CD14-positive monocyte (primary cell): ENCODE data around the gene SLMAP. TPM values are rescaled to one million over a fixed set of nuclear protein-coding genes. Genes with fewer than 3 reads are reported as not detected.
A peak's percentile ranks its signal among the peaks of the same experiment; 100 is the strongest.

Experiments
- DNase-seq, 3 donors: peaks; one replicate each; pipeline ENCODE4 v3.0.0-alpha.2; 2011 to 2022
- H2AFZ ChIP-seq: 2 replicates; pipeline ENCODE4 v1.6.0; 2012; ENCODE audit warnings: mild to moderate bottlenecking, low read depth, low read length, inconsistent platforms; ENCODE audit not compliant: insufficient read depth, poor library complexity, severe bottlenecking
- H3K27ac ChIP-seq, 2 donors: 1 replicate in 1 of 2; 2 replicates in 1 of 2; pipeline ENCODE4 v1.5.1; 2012 to 2013; ENCODE audit warnings: low read length in 2 of 2, control low read depth in 1 of 2, inconsistent platforms in 1 of 2, low read depth in 1 of 2, mild to moderate bottlenecking in 1 of 2
- H3K27me3 ChIP-seq, 2 donors: one replicate each; pipeline versions ENCODE4 v1.6.0 to v1.6.1; 2011 to 2013; ENCODE audit warnings: low read length in 2 of 2; ENCODE audit not compliant: control insufficient read depth in 2 of 2, insufficient read depth in 2 of 2
- H3K36me3 ChIP-seq, 2 donors: replicated peaks in 1 of 2; 1 replicate in 1 of 2; 2 replicates in 1 of 2; pipeline versions ENCODE4 v1.5.1 to v1.6.1; 2012 to 2013; ENCODE audit warnings: low read length in 2 of 2, control low read depth in 1 of 2, inconsistent platforms in 1 of 2, mild to moderate bottlenecking in 1 of 2; ENCODE audit not compliant: insufficient read depth in 2 of 2, control insufficient read depth in 1 of 2
- H3K4me1 ChIP-seq, 2 donors: 1 replicate in 1 of 2; 2 replicates in 1 of 2; pipeline versions ENCODE4 v1.5.1 to v1.6.1; 2012 to 2013; ENCODE audit warnings: low read length in 2 of 2, control low read depth in 1 of 2, inconsistent platforms in 1 of 2, mild to moderate bottlenecking in 1 of 2, moderate library complexity in 1 of 2; ENCODE audit not compliant: insufficient read depth in 2 of 2, control insufficient read depth in 1 of 2
- H3K4me2 ChIP-seq: replicated peaks from 2 replicates; pipeline ENCODE3; 2012; ENCODE audit warnings: low read length, moderate library complexity, mild to moderate bottlenecking; ENCODE audit not compliant: poor library complexity, severe bottlenecking; ENCODE audit errors: extremely low read depth
- H3K4me3 ChIP-seq, 3 experiments: fragments of 200-600 bp in 1 of 3; sonication (generic) in 1 of 3; replicated peaks in 1 of 3; 1 replicate in 2 of 3; 2 replicates in 1 of 3; pipeline ENCODE4 v1.5.1; 2011 to 2013; ENCODE audit warnings: low read length in 3 of 3, mild to moderate bottlenecking in 3 of 3, control low read depth in 2 of 3, low read depth in 2 of 3, inconsistent platforms in 1 of 3, moderate library complexity in 1 of 3
- H3K79me2 ChIP-seq: 2 replicates; pipeline ENCODE4 v1.6.0; 2012; ENCODE audit warnings: mild to moderate bottlenecking, control low read depth, inconsistent platforms, low read length, moderate library complexity; ENCODE audit not compliant: insufficient read depth
- H3K9ac ChIP-seq: 2 replicates; pipeline ENCODE4 v1.6.0; 2017; ENCODE audit warnings: low read length, mild to moderate bottlenecking; ENCODE audit not compliant: insufficient read depth, poor library complexity, severe bottlenecking
- H3K9me3 ChIP-seq, 2 donors: replicated peaks in 1 of 2; 1 replicate in 1 of 2; 2 replicates in 1 of 2; pipeline versions ENCODE4 v1.5.1 to v1.6.1; 2012 to 2013; ENCODE audit warnings: low read length in 2 of 2, control low read depth in 1 of 2; ENCODE audit not compliant: control insufficient read depth in 1 of 2, insufficient read depth in 1 of 2
- H4K20me1 ChIP-seq: 2 replicates; pipeline ENCODE4 v1.6.0; 2012; ENCODE audit warnings: mild to moderate bottlenecking, low read length, control low read depth, moderate library complexity; ENCODE audit not compliant: insufficient read depth
- H3K27ac Mint-ChIP-seq, 7 donors: one replicate each; pipeline ENCODE4 v1.8.0; 2020; ENCODE audit warnings: mild to moderate bottlenecking in 7 of 7, mixed read lengths in 7 of 7, moderate library complexity in 6 of 7, inconsistent platforms in 2 of 7
- H3K27me3 Mint-ChIP-seq, 3 donors: one replicate each; pipeline ENCODE4 v1.8.0; 2021 to 2022; ENCODE audit warnings: low read depth in 3 of 3, mild to moderate bottlenecking in 3 of 3, mixed read lengths in 3 of 3, moderate library complexity in 3 of 3, inconsistent platforms in 1 of 3
- H3K36me3 Mint-ChIP-seq, 2 donors: one replicate each; pipeline ENCODE4 v1.8.0; 2020; ENCODE audit warnings: mixed read lengths in 2 of 2, inconsistent platforms in 1 of 2, mild to moderate bottlenecking in 1 of 2
- H3K4me1 Mint-ChIP-seq: one replicate; pipeline ENCODE4 v1.8.0; 2020; ENCODE audit warnings: mild to moderate bottlenecking, mixed read lengths
- H3K4me3 Mint-ChIP-seq, 2 donors: one replicate each; pipeline ENCODE4 v1.8.0; 2020; ENCODE audit warnings: mild to moderate bottlenecking in 2 of 2, mixed read lengths in 2 of 2, moderate library complexity in 1 of 2
- H3K9me3 Mint-ChIP-seq, 7 donors: one replicate each; pipeline ENCODE4 v1.8.0; 2020 to 2022; ENCODE audit warnings: mixed read lengths in 7 of 7, mild to moderate bottlenecking in 6 of 7, moderate library complexity in 6 of 7, inconsistent platforms in 2 of 7
- CTCF ChIP-seq: fragments of 200-600 bp; IDR thresholded peaks from one replicate; pipeline ENCODE4 v1.8.0; 2022; ENCODE audit warnings: antibody characterized with exemption, mild to moderate bottlenecking
- WGBS: methylation state at CpG from one replicate; pipeline ENCODE4 v1.1.5; 2013; ENCODE audit warnings: missing lambda C conversion rate; ENCODE audit not compliant: insufficient coverage; 5-methylcytosine and 5-hydroxymethylcytosine counted together
- intact Hi-C, 2 donors: fragments of 100-400 bp; cut with micrococcal nuclease; formaldehyde crosslinking; loops; one replicate each; pipeline versions ENCODE4 v1.15.0 to v1.15.1; 2023
- polyA plus RNA-seq, 3 donors: library from polyadenylated mRNA; depleted of rRNA in 1 of 3; unstranded in 2 of 3; stranded (reverse) in 1 of 3; fragments of 300-500 nt in 2 of 3; fragments of >200 nt in 1 of 3; fragmentation: Illumina TruSeq in 2 of 3; gene quantifications; 1 replicate in 2 of 3; 2 replicates in 1 of 3; pipeline ENCODE4 v1.2.3, GENCODE V29; 2012 to 2021

Gene SLMAP
- polyA plus RNA-seq, 3 donors = 12.3 to 17.6 (median 16.1) TPM

DNA sequence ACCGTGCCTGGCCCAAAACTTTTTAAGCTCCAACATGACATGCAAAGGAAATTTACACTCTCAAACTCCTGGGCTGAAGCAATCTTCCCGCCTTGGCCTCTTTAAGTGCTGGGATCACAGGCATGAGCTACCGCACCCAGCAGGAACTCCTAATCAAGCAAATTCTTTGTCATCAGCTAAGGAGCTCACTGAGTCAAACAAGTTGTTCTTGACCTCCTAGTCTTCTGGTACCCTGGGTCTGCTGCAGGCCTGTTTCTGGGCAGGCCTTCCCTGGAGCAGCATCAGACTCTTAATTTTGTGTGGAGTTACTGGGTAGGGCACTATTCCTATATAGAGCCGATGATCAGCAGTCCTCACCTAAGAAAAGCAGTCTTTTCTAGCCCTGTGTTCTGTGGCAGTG is 183.7 kb downstream of the SLMAP start:
- no peak overlapping the region for H3K4me3 ChIP-seq
- Mint-ChIP-seq H3K27ac (peak overlapping the region in 1 of 7 donors; percentile 1), H3K36me3 (peaks cover 3% of the 10 kb centered on the region in 2 donors), H3K4me3 (no peak overlapping the region), H3K9me3 (peaks cover 0 to 9% (median 5%) of the 10 kb centered on the region in 7 donors), H3K27me3 (peaks cover 0 to 5% (median 0%) of the 10 kb centered on the region in 3 donors), H3K4me1 (no peaks in the 10 kb centered on the region)
- DNase-seq = no peak
- H3K36me3 ChIP-seq = no peaks in the 10 kb centered on the region
- intact Hi-C loops = no loop called here
- no peaks in the 10 kb centered on the region for H3K4me1 ChIP-seq
- H3K9me3 ChIP-seq = no peaks in the 10 kb centered on the region
- H3K27ac ChIP-seq = no peak overlapping the region
- no peak overlapping the region for H2AFZ ChIP-seq
- whole genome bisulfite sequencing = 100% methylated on average over 3 of the region's 4 CpGs
- H4K20me1 ChIP-seq = no peaks in the 10 kb centered on the region
- no peak overlapping the region for H3K9ac ChIP-seq
- no peaks in the 10 kb centered on the region for H3K27me3 ChIP-seq
- TF ChIP-seq CTCF = no peak
- no peaks in the 10 kb centered on the region for H3K79me2 ChIP-seq
- no peak overlapping the region for H3K4me2 ChIP-seq

DNA sequence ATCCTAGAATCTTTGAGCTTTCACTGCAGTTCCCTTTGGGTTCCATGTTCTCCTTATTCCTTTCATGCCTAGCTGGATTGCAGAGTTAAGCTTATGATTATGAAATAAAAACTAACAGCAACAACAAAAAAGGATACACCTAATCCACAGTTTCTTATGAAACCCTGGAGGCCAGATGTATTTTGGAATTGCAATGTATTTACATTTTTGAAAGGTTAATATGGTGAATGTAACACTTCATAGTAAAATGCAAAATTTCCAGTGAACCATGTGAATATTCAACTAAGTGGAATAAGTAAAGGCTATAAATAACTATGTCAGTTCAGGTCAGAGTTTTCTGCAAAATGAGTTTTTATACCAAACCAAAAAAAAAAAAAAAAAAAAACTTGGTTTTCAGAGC is 186.3 kb downstream of the SLMAP start:
- H2AFZ ChIP-seq = no peak overlapping the region

More for the DNA sequence above, 186.3 kb downstream of the SLMAP start:
- DNase-seq = no peak
- Histone ChIP-seq H4K20me1 (no peaks in the 10 kb centered on the region), H3K9ac (no peak overlapping the region), H3K79me2 (no peaks in the 10 kb centered on the region), H3K4me2 (no peak overlapping the region), H3K4me1 (no peaks in the 10 kb centered on the region), H3K36me3 (no peaks in the 10 kb centered on the region), H3K27me3 (no peaks in the 10 kb centered on the region), H3K9me3 (no peaks in the 10 kb centered on the region), H3K27ac (no peak overlapping the region), H3K4me3 (no peak overlapping the region)
- no peak for TF ChIP-seq CTCF
- intact Hi-C loops = no loop called here
- Mint-ChIP-seq H3K9me3 (peaks cover 0 to 9% (median 5%) of the 10 kb centered on the region in 7 donors), H3K4me3 (no peak overlapping the region), H3K27me3 (peaks cover 0 to 3% (median 0%) of the 10 kb centered on the region in 3 donors), H3K27ac (no peak overlapping the region), H3K36me3 (peaks cover 3% of the 10 kb centered on the region in 2 donors), H3K4me1 (no peaks in the 10 kb centered on the region)
